ENCODE results near the gene PGRMC2.

DNA sequence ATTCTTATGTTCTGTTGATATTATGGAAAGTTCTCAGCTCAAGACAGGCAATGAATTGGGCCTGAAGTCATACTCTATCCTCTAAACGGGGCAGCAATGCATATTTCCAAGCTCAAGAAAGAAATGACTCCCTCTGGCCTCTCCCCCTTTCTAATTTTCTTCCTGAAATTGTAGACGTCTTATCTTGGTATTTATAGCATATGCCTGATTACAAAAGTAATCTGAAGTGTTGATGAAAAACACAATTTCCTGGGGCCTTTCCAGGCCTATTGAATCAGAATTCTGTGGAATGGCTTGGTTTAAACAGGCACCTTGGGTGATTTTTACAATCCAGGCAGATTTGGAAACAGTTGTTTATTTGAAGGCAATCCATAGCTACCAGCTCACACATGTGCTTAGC, 21.4 kb upstream of the PGRMC2 start:
- TF ChIP-seq CTCF (IDR thresholded peaks at IDR 0.05; ENCODE audit: low read depth, low read length, missing input control) (no peak), GABPA (IDR thresholded peaks at IDR 0.05 in 1 of 2, conservative IDR thresholded peaks at IDR 0.05 in 1 of 2) (no peak), SP1 (IDR thresholded peaks at IDR 0.05) (no peak), TAF1 (conservative IDR thresholded peaks at IDR 0.05) (no peak), YY1 (IDR thresholded peaks at IDR 0.05) (no peak)
- TF ChIP-seq, protein P1, sequence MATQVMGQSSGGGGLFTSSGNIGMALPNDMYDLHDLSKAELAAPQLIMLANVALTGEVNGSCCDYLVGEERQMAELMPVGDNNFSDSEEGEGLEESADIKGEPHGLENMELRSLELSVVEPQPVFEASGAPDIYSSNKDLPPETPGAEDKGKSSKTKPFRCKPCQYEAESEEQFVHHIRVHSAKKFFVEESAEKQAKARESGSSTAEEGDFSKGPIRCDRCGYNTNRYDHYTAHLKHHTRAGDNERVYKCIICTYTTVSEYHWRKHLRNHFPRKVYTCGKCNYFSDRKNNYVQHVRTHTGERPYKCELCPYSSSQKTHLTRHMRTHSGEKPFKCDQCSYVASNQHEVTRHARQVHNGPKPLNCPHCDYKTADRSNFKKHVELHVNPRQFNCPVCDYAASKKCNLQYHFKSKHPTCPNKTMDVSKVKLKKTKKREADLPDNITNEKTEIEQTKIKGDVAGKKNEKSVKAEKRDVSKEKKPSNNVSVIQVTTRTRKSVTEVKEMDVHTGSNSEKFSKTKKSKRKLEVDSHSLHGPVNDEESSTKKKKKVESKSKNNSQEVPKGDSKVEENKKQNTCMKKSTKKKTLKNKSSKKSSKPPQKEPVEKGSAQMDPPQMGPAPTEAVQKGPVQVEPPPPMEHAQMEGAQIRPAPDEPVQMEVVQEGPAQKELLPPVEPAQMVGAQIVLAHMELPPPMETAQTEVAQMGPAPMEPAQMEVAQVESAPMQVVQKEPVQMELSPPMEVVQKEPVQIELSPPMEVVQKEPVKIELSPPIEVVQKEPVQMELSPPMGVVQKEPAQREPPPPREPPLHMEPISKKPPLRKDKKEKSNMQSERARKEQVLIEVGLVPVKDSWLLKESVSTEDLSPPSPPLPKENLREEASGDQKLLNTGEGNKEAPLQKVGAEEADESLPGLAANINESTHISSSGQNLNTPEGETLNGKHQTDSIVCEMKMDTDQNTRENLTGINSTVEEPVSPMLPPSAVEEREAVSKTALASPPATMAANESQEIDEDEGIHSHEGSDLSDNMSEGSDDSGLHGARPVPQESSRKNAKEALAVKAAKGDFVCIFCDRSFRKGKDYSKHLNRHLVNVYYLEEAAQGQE (IDR thresholded peaks at IDR 0.05): peak; percentile 29
